ENCODE results near the gene WBP1L.
A peak's percentile ranks its signal among the peaks of the same experiment; 100 is the strongest.
"Not testable (repeated sequence)": the region's sequence is repeated elsewhere in the genome, so short reads cannot be mapped to it uniquely, and the experiment has no call there.

WBP1L gene

GRCh38 chr10:102743588-102744373 is at the start of gene WBP1L:
Gene WBP1L (plus strand): TSS chr10:102743948. CDS start chr10:102744054, 106 bp downstream.
- peak; percentile 95 for DNase-seq

- not testable (repeated sequence) for DNase-seq
These were observed 48.3 kb upstream of the WBP1L start for GRCh38 chr10:102695401-102695800.

GRCh38 chr10:102696736-102697135 is 47.0 kb upstream of the WBP1L start:
- no peak for DNase-seq

- no peak for DNase-seq
These were observed 44.9 kb upstream of the WBP1L start for GRCh38 chr10:102698894-102699293.

GRCh38 chr10:102701272-102701671 is 42.5 kb upstream of the WBP1L start:
- DNase-seq, result no peak

- no peak for DNase-seq
These were observed 42.0 kb upstream of the WBP1L start for GRCh38 chr10:102701796-102702195.

- DNase-seq, result no peak
These were observed 41.0 kb upstream of the WBP1L start for GRCh38 chr10:102702742-102703141.

GRCh38 chr10:102704915-102705314 is 38.8 kb upstream of the WBP1L start:
- DNase-seq, result no peak

- no peak for DNase-seq
These were observed 38.2 kb upstream of the WBP1L start for GRCh38 chr10:102705531-102705930.

- no peak for DNase-seq
These were observed 33.1 kb upstream of the WBP1L start for GRCh38 chr10:102710609-102711008.

- DNase-seq, result no peak
These were observed 31.7 kb upstream of the WBP1L start for GRCh38 chr10:102712089-102712488.

GRCh38 chr10:102712843-102713538 is 30.8 kb upstream of the WBP1L start:
- DNase-seq, result no peak

- DNase-seq, result peak; percentile 77
These were observed 30.3 kb upstream of the WBP1L start for GRCh38 chr10:102713539-102713813.

- peak; percentile 97 for DNase-seq
These were observed 29.7 kb upstream of the WBP1L start, which contains the start of gene ARL3 for GRCh38 chr10:102713814-102714620. Gene ARL3 (minus strand): TSS chr10:102714397. CDS start chr10:102714275, 122 bp downstream.

- peak; percentile 56 for DNase-seq
These were observed 28.9 kb upstream of the WBP1L start, which contains the start of gene SFXN2 for GRCh38 chr10:102714621-102715455. Gene SFXN2 (plus strand): TSS chr10:102714636. CDS start chr10:102726637, 12,001 bp downstream.

- no peak for DNase-seq
These were observed 27.9 kb upstream of the WBP1L start for GRCh38 chr10:102715880-102716279.

GRCh38 chr10:102716900-102717565 is 26.7 kb upstream of the WBP1L start:
- not testable (repeated sequence) for DNase-seq

- no peak for DNase-seq
These were observed 25.5 kb upstream of the WBP1L start for GRCh38 chr10:102718220-102718619.

GRCh38 chr10:102720337-102720736 is 23.4 kb upstream of the WBP1L start:
- DNase-seq, result no peak

GRCh38 chr10:102720775-102721301 is 22.9 kb upstream of the WBP1L start:
- DNase-seq, result no peak

- DNase-seq, result no peak
These were observed 21.8 kb upstream of the WBP1L start for GRCh38 chr10:102721954-102722353.

GRCh38 chr10:102723989-102724388 is 19.8 kb upstream of the WBP1L start:
- DNase-seq, result no peak
